IPS-18c (cell line): ENCODE measurements around the gene FHL5.

Experiments used
- H3K4me3 ChIP-seq: 2 replicates; pipeline ENCODE4 v1.7.0; 2013; ENCODE audit warnings: low read depth, mild to moderate bottlenecking, low read length, moderate library complexity; ENCODE audit not compliant: insufficient read depth
- H3K9me3 ChIP-seq: one replicate; pipeline ENCODE4 v1.6.1; 2013; ENCODE audit warnings: mild to moderate bottlenecking, low read length, moderate library complexity; ENCODE audit not compliant: control insufficient read depth, insufficient read depth

Gene FHL5

GRCh38 chr6:96657344-96657743, 94.4 kb downstream of the FHL5 start:
- no peak overlapping the region for H3K4me3 ChIP-seq
- H3K9me3 ChIP-seq: no peaks in the 10 kb centered on the region

GRCh38 chr6:96659084-96659845, 96.3 kb downstream of the FHL5 start:
- Histone ChIP-seq H3K4me3 (no peak overlapping the region), H3K9me3 (no peaks in the 10 kb centered on the region)
